SK-N-MC (cell line): Measurements from ENCODE around the gene ZIK1.

Experiments used
- EZH2 ChIP-seq: fragments of 200-600 bp; sonication (generic); IDR thresholded peaks from one replicate; pipeline ENCODE4 v1.6.1; 2017; ENCODE audit warnings: antibody characterized with exemption
- POLR2AphosphoS5 ChIP-seq: IDR thresholded peaks from 2 replicates; pipeline ENCODE4 v1.6.1; 2012; ENCODE audit warnings: mild to moderate bottlenecking, low read depth, low read length, borderline replicate concordance

GRCh38 chr19:57606931-57607330 is 23.0 kb downstream of the ZIK1 start:
- TF ChIP-seq POLR2AphosphoS5 = no peak
- TF ChIP-seq EZH2 = no peak
